GM23248 (cell line): ENCODE results near the gene AP3S2.

Experiments used
- EZH2 ChIP-seq: fragments of 200-600 bp; sonication (generic); IDR thresholded peaks from 2 replicates; pipeline ENCODE4 v1.6.1; 2018; ENCODE audit warnings: antibody characterized with exemption, mild to moderate bottlenecking; ENCODE audit not compliant: insufficient read depth, poor library complexity, severe bottlenecking
- EZH2phosphoT487 ChIP-seq: fragments of 200-600 bp; sonication (generic); IDR thresholded peaks from 2 replicates; pipeline ENCODE4 v1.6.1; 2018; ENCODE audit warnings: antibody characterized with exemption, moderate library complexity, mild to moderate bottlenecking, low read depth; ENCODE audit not compliant: insufficient read depth

DNA sequence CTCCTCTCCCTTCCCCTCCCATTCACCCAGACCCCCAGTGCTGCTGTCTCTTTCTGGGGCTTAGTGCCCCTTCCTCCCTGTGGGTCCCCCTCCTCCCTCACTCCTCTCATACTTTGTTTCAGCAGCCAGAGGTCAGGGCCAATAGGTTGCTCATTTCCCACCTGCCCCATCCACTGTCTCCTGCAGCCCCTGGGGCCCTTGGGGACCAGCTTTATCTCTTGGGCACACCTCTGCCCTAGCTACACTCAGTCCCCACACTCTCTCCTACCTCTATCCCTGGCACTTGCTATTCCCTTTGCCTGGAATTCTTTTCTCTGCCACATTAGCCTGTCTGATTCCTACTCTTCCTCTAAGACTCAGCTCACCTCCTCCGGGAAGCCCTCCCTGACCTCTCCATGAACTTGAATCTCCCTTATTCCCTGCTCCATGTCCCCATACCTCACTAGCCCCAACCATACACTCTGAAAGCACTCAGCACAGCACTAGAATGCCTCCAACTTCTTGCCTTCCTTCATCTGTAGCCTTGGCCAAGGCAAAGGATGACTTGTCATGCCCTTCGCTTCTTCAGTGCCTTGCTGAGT is 93.8 kb downstream of the AP3S2 start:
- TF ChIP-seq EZH2phosphoT487 (no peak), EZH2 (no peak)
